NCI-H82 (cell line): Measurements from ENCODE around the gene TECPR1.
A peak's percentile ranks its signal among the peaks of the same experiment; 100 is the strongest.

ENCODE experiments used
- DNase-seq: peaks from one replicate; lab custom pipeline; 2025; lab: John Stamatoyannopoulos, UW

TECPR1 gene

DNA sequence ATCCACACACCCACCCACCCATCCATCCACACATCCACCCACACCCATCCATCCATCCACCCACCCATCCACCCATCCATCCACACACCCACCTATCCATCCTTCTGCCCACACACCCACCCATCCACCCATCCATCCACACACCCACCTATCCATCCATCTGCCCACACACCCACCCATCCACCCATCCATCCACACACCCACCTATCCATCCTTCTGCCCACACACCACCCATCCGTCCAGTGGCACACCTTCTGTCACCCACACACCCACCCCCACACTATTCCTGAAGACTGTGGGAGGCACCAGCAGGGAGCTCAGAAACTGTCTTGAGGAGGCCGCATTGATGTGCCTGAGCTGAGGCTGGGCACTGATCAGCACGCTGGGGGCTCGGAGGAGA is 9.1 kb downstream of the TECPR1 start:
- no peak for DNase-seq

DNA sequence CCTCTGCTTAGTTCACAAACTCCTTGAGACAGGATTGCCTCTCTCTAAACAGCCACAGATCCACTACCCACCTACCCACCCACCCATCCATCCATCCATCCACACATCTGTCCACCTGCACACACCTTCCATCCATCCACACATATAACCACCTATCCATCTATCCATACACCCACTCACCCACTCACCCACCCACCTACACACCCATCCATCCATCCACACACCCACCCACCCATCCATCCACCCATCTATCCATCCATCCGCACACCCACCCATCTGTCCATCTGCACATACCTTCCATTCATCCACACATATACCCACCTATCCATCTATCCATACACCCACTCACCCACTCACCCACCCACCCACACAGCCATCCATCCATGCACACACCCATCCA is 9.7 kb downstream of the TECPR1 start:
- DNase-seq: no peak

DNA sequence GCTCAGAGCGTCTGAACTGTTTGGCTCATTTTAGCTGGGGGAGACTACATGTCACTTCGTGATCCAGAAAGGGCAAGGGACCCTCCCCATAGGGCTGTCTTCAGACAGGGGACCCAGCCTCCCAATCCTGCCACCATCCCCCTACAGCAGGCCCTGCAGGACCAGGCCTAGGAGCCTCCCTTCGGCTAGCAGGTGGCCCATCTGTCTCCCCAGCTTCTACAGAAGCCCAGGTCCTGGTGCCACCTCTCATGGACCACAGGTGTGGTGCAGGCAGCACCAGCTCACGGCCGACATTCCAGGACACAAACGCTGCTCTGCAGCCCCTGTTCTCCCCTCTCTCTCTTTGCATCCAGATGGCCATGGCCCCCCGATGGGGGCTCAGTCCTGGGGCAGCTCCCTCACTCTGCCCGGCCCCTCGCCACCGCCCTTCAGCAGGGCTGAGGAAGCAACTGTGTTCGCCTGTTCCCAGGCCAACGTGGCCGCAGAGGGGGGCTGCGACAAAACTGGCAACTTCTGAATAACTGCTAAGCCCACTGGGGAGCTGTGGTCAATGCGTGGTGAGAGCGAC is 10.3 kb downstream of the TECPR1 start:
- no peak for DNase-seq

DNA sequence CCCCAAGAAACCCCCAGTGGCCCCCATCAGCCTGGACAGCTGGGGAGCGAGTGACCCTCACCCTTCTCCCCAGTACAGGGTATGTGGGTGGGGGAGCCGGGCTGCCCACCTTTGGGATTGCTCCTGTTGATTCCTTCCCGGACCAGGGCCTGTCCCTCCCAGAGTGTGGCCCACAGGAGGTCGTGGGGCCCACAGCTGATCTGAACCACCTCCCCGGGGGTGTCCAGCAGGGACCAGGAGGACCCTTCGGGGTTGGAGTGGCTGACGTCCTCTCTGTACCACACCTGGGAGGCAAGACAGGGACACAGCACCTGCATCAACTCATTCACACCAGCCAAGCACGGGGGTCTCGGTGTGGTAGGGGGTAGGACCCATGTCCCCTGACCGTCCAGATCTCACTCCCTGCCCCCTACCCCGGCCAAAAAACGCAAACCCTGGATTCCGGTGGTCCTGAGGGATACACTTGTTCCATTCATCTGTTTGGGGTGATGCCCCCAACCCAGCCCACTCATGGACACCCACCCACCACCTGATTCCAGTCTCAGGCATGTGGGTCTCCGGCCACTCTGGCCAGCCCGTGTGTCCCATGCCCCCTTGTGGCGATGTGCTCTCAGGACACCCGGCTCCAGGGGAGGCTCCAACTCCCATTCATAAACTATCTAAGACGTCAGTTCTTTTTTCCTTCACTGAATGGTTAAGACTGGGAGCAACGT is 10.9 kb downstream of the TECPR1 start:
- peak; percentile 49 for DNase-seq

DNA sequence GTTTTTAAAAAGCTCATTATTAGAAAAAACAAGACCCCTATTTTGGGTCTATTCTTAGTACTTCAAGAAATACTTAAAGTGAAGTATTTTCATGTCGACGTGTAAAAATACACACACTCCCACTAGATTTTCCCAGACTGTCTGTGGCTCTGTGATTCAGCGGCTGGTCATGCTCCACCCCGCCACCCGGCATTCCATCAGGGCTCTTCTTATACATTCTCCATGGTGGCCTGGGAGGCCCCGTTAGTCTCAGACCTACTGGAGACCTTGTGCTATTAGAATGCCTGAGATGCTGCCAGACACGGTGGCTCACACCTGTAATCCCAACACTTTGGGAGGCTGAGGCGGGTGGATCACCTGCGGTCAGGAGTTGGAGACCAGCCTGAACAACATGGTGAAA is 13.1 kb downstream of the TECPR1 start:
- DNase-seq: no peak

DNA sequence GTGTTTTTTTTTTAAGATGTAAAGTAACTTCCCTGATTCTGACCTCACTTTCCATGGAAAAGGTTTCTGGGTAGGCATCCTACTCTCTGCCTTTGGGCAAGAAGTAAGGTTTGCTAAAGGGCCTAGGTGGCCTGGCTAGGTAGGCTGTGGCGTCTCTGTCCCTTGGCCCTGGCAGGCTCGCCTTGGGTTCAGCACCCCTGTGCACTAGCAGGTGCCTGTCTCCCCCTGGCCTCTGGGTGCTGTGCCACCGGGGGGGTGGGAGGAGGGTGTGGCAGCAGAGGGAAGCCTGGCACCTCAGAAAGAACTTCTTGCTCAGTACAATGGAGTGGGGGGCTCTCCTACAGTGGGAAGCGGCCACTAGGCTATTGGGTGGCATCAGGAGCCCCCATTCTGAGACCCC is 14.0 kb downstream of the TECPR1 start:
- DNase-seq: no peak

DNA sequence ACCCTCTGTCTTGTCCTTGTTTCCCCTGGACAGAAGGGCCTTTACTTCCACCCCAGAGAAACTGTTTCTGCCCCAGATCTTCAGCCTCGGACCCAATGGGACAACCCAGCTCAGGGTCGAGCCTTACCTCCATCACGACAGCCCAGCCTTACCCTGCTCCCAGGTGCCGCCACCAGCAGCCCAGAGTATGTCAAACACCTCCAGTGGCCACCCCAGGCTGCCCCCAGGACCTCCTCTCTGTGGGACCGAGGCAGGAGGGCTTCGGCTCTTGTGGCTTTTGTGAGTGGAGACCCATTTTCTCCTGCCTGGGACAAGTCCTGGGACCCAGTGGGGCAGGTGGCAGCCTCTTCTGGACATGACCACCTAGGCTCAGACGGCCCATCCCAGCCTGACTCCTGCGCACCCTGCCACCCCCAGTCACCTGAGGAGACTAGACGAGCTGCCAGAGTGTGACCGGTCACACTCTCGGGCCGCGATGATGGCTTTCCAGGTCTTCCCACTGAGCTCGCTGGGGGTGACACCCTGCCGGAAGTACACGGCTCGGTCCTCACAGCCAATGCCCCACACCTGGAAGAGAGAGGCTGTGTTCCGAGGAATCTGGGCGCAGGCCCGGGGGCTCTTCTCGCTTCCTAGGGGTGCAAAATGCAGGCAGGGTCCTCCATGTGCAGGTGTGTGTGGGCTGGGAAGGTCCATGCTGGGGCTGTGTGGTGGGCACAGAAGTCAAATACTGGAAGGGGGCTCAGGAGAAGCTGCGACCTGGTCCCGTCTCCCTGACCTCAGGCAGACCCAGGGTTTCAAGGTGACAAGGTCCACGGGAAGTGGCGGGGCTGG is 15.5 kb downstream of the TECPR1 start:
- DNase-seq: no peak

DNA sequence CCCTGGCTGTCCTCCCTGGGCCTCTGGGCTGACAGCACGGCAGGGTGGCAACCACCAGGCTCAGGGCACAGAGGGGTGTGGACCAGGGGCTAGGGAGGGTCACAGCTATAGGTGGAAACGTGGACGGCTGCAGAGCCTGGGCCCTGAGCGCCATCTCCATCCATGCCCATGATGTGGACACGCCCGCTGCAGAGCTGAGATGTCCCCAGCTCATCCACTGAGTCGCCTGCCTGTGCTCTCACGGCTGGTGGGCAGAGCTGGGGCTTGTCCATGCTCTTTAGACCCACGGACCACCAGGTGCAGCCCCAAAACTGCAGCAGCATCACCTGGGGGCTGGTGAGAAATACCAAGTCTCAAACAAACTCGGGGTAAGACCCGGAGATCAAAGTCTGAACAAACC is 16.1 kb downstream of the TECPR1 start:
- DNase-seq: no peak

DNA sequence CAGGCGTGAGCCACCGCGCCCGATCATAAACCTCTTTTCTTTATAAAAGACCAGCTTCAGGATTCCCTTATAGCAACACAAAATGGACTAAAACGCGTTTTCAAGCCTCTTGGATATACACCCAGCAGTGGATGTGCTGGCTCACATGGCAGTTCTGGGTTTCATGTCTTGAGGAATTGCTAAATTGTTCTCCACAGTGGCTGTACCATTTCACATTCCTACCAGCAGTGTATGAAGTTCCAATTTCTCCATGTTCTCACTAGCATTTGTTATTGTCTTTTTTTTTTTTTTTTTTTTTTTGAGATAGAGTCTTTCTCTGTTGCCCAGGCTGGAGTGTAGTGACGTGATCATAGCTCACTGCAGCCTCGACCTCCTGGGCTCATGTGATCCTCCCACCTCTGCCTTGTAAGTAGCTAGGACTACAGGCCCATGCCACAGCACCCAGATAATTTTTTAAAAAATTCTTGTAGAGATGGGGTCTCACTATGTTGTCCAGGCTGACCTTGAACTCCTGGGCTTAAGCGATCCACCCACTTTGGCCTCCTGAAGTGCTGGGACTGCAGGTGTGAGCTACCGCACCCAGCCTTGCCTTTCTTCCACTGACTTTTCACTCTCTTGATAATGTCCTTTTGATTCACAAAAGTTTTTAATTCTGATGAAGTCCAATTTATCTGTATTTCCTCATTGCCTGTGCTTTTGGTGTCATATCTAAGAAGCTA is 17.4 kb downstream of the TECPR1 start:
- no peak for DNase-seq

DNA sequence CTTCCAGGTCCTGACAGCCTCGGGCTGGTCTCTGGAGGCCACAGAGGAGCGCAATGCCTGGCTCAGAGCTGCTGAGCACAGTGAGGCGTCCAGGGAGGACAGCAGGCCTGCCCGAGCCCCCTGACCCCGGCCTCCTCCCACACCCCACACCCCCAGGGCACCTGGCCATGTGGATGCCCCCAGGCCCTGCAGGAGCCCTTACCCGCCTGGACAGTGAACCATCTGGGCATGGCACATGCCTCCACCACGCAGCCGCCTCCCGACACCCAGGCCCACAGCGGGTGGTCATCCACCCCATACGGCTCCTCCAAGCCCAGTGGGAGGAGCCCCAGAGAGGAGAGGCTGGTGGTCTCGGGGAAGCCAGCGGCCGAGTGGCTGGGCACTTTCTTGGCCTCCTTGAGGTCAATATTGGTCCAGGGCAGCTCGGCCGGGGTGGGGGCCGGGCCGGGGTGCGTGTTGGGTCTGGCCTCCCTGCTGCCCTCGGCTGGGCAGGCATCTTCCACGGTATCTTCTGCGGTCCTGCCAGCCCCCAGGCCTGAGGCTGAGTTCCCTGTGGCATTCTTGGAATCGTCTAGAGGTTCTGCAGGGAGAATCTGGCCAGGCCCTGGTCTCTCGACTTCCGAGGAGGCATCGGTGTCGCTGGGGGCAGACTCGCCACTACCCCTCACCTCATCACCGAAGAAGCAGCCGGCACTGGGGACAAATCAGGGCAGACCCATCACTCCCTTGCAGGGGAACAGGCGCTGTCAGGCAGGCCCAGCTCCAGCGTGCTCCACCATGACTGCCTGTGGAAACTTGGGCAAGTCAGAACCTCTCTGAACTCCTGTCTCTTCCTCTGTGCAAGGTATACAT is 18.6 kb downstream of the TECPR1 start:
- no peak for DNase-seq

DNA sequence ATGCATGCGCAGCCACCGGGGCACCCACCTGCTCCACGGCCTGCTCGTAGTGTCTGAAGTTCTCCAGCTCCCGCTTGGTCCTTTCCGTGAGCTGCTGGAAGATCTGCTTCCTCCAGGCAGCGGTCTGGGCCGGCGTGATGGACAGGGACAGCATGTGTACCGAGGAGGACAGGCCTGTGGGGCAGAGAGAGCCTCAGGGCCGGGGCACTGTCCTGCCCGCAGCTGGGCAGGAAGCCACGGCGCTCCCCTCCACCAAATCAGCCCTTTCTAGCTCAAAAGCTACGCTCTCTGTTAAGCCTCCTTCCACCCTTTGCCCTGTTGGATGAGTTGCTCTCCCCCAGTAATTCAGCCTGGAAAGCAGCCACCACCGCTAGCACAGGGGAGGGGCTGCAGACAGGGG is 19.2 kb downstream of the TECPR1 start:
- DNase-seq: no peak

DNA sequence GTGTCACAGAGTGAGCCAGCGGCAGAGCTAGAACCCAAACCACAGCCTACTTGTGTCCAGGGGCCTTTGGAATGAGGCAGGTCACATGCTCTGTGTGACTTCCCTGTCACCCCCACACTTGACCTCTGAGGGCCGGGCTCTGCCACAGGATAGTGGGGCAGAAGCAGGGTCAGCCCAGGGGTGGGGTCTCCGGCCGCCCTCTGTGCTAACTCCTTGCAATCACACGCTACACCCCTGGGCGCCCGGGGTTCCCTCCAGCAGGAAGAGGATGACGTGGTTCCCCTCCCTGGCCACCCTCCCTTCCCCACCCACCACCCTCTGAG is 19.8 kb downstream of the TECPR1 start:
- DNase-seq: no peak

DNA sequence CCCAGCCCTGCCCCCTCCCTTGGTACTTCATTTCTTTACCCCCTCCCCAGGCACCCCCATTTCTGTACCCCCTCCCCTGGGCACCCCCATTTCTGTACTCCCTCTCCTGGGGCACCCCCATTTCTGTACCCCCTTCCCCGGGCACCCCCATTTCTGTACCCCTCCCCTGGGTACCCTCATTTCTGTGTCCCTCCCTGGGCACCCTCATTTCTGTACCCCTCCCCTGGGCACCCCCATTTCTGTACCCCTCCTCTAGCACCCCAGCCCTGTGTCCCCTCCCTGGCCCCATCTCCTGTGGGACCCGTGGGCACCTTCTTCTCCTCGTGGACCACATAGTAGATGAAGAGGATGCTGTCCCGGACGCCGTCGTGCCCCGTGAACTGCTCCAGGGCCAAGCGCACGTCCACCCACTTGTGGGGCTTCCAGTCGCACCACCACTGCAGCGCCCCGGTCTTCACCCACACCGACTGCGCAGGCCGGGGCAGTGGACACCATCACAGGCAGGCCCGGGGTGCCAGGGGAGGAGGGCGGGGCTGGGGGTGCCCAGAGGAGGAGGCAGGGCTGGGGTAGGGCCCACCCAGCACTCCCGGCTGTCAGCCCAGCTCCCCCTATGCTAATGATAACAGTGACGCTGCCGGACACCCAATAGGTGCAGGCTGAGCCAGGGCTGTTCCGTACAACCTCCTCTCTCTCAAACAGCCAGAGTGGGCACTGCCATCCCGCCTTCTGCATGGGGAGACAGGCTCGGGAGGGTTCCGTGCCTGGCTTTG is 20.4 kb downstream of the TECPR1 start:
- DNase-seq: no peak

DNA sequence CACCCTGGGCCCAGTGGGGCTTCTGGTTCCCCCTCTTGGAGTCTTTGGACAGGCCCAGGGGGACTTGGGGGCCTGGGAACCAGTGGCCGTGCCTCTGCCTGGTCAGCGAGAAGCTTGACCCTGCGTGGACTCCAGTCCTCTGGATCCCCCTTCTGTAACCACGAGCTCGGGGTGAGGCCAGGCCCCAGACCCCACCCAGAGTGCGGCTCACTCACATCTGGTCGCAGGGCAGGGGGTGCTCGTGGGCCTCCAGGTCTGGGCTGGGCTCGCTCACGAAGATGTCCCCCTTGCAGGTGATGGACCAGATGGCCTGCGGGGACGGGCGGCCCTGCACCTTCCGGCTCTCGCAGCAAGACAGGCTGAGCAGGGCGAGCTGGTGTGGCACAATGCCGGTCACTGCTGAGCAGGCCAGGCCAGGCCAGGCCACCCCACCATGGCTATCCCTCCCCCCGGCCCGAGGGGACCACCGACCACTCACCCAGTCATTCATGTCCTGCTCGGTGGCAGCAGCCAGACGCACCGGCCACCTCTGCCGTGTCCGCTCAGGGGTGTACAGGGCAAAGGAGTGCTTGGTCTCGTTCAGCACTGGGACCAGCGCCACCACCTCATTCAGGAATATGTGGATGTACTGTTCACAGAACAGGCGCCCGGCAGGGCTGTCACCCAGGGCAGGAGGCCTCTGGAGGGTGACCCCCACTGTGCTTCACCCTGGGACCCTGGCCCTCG is 21.1 kb downstream of the TECPR1 start:
- no peak for DNase-seq

DNA sequence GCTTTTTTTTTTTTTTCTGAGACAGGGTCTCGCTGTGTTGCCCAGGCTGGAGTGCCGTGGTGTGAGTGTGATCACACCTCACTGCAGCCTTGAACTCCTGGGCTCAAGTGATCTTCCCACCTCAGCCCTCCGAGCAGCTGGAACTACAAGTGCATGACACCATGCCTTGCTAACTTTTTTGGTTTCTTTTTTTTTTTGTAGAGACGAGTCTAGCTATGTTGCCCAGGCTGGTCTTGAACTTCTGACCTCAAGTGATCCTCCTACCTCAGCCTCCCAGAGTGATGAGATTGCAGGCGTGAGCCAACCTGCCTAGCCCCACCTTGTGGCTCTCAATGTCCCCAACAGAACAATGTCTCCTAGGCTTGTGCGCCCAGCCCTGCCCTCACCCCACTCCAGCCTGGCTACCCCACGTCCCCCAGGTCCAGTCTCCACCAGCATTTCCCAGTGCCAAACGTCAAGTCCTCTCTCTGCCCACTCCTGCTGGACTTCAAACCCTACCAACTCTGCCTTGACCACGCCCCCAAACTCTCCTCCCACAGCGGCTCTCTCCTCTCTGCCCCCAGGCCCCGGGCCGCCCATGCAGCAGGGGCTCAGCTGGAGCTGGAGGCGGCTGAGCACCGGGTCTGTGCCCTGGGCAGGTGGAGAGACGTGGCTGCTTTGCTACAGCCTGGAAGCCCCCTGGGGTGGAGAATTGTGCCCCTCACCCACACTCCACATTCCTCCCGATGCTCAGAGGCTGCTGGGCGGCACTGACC is 21.9 kb downstream of the TECPR1 start:
- DNase-seq: no peak

DNA sequence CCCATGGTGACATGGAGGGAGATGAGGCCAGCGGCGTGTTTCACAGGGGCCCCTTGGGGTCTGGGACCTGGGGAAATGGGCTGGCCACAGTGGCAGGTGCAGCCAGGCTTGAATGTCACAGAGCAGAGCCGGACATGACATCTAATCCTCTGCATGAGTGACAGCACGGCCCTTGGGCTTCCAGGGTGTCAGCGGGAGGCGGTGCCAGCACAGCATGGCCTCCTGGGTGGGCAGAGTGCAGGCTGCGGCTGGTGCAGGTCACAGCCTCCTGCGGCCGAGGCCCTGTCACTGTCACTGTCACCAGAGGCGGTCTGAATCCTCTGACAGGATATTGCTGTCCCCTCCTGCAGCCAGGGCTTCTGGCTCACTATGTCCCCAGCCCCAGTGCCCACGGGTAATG is 22.6 kb downstream of the TECPR1 start:
- no peak for DNase-seq

DNA sequence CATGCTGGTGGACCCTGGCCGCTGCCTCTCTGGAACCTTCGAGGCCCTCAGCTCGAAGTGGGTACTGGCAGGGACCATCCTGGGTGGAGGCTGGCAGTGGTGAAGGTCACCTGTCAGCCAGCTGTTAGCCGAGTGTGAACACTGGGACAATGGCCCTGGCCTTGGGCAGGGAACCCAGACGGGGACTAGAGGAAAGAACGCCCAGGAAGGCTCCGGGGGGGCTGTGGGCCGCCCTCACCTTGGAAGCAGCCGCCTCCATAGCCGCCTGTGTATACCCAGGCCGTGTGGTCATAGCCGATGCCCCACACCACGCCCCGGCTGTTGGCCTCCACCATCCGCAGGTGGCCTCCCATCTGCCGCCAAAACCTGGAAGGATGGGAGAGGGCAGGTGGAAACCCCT is 23.2 kb downstream of the TECPR1 start:
- DNase-seq: no peak

DNA sequence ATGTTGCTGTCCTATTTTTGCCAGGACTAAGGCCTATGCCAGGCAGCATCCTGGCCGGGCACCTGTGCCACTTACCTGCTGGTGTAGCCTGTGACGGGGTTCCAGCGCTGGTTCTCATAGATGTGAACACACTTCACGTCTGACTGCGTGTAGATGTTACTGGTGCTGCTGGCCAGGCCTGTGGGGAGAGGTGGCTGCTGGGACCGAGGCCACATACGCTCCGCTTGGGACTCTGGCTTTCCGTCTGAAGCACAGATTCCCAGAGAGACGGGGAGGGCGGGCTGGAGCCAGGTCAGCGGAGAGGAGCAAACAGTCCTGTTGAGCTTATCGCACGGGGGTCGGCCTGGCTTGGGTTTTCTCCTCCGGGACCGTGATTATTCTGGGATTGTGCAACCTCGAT is 24.1 kb downstream of the TECPR1 start:
- DNase-seq: no peak

DNA sequence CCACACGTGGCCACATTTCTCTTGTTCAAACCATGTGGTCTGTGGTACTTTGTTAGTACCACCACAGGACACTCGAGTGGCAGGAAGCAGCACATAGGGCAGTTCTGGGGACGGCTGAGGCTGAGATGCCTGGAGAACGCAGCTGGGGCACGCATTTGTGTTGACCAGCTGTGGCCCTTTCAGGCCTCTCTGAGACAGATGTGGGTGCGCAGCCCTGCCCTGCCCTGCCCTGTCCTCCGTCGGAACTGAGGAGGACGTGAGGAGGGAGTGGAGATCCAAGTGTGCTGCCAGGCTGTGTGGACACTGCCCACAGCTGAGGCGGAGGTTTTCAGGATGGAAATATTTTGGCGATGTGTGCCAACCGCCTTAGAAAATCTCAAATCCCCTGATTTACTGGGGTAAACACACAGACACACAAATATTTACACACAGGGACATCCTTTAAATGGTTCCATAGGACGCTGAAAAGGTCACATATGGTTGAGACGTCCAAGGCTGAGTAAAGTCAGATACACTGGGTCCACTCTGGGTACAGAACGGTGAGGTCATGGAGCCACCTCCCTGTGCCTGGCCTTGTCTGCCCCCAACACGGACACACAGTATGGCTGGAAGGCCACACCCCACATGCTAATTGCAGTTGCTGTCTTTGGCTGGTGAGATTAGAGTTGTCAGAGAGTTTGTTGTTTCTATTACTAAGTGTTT is 26.0 kb downstream of the TECPR1 start:
- no peak for DNase-seq
